CD8-positive, alpha-beta memory T cell (primary cell): ENCODE measurements around the gene ITCH. TPM values are rescaled to one million over a fixed set of nuclear protein-coding genes. Genes with fewer than 3 reads are reported as not detected.
"Not testable (repeated sequence)": the region's sequence is repeated elsewhere in the genome, so short reads cannot be mapped to it uniquely, and the experiment has no call there.

Experiments used
- CTCF ChIA-PET: fragments of 350-600 bp; sonication (Branson Sonifier 250); formaldehyde crosslinking; loops from one replicate; lab custom pipeline; 2021; ENCODE audit warnings: antibody characterized with exemption; lab: Charles Lee
- POLR2A ChIA-PET: fragments of 350-600 bp; sonication (Branson Sonifier 250); formaldehyde crosslinking; loops from one replicate; lab custom pipeline; 2021; ENCODE audit warnings: antibody characterized with exemption; lab: Charles Lee
- DNase-seq, 5 donors: peaks; one replicate each; pipeline versions ENCODE4 v3.0.0 to v3.0.0-alpha.2; 2020 to 2022; ENCODE audit warnings: mixed read lengths in 1 of 5
- H3K27ac ChIP-seq: one replicate; pipeline ENCODE4 v1.7.0; 2013; ENCODE audit warnings: low read depth, mild to moderate bottlenecking, low read length, moderate library complexity
- H3K27me3 ChIP-seq: 2 replicates; pipeline ENCODE4 v1.7.0; 2013; ENCODE audit warnings: low read length, mild to moderate bottlenecking; ENCODE audit not compliant: insufficient read depth, poor library complexity, severe bottlenecking
- H3K36me3 ChIP-seq: 2 replicates; pipeline ENCODE4 v1.7.0; 2013; ENCODE audit warnings: mild to moderate bottlenecking, low read length, moderate library complexity; ENCODE audit not compliant: insufficient read depth
- H3K4me1 ChIP-seq: 2 replicates; pipeline ENCODE4 v1.7.0; 2013; ENCODE audit warnings: mild to moderate bottlenecking, low read length, moderate library complexity; ENCODE audit not compliant: insufficient read depth
- H3K4me3 ChIP-seq: 2 replicates; pipeline ENCODE4 v1.7.0; 2013; ENCODE audit warnings: mild to moderate bottlenecking, low read length
- H3K9me3 ChIP-seq: 2 replicates; pipeline ENCODE4 v1.7.0; 2013; ENCODE audit warnings: mild to moderate bottlenecking, low read length
- H3K27ac Mint-ChIP-seq, 8 donors: one replicate each; pipeline ENCODE4 v1.8.0; 2020 to 2021; ENCODE audit warnings: mixed read lengths in 8 of 8, mild to moderate bottlenecking in 6 of 8, inconsistent platforms in 3 of 8, moderate library complexity in 3 of 8
- H3K27me3 Mint-ChIP-seq, 2 donors: one replicate each; pipeline ENCODE4 v1.8.0; 2020 to 2021; ENCODE audit warnings: mixed read lengths in 2 of 2, mild to moderate bottlenecking in 1 of 2, moderate library complexity in 1 of 2
- H3K36me3 Mint-ChIP-seq, 3 donors: one replicate each; pipeline ENCODE4 v1.8.0; 2020 to 2021; ENCODE audit warnings: mixed read lengths in 3 of 3, inconsistent platforms in 1 of 3, mild to moderate bottlenecking in 1 of 3
- H3K4me1 Mint-ChIP-seq, 3 donors: one replicate each; pipeline ENCODE4 v1.8.0; 2020 to 2021; ENCODE audit warnings: mixed read lengths in 3 of 3, inconsistent platforms in 1 of 3, mild to moderate bottlenecking in 1 of 3
- H3K4me3 Mint-ChIP-seq, 7 donors: one replicate each; pipeline ENCODE4 v1.8.0; 2020 to 2021; ENCODE audit warnings: mixed read lengths in 7 of 7, mild to moderate bottlenecking in 6 of 7, moderate library complexity in 4 of 7, inconsistent platforms in 2 of 7
- H3K9me3 Mint-ChIP-seq, 5 donors: one replicate each; pipeline ENCODE4 v1.8.0; 2020 to 2022; ENCODE audit warnings: mixed read lengths in 5 of 5, mild to moderate bottlenecking in 3 of 5, moderate library complexity in 2 of 5, inconsistent platforms in 1 of 5
- polyA plus RNA-seq: library from polyadenylated mRNA; unstranded; fragments of 300-500 nt; fragmentation: Illumina TruSeq; gene quantifications from one replicate; pipeline ENCODE4 v1.2.3, GENCODE V29; 2021
- total RNA-seq, 2 experiments: library from RNA; stranded (reverse); gene quantifications; one replicate each; pipeline ENCODE4 v1.2.3, GENCODE V29; 2021

Gene ITCH
- total and polyA plus RNA-seq, 3 experiments from 2014 or later = 38.0 to 51.7 (median 45.6) TPM

GRCh38 chr20:34405942-34406341, 42.9 kb downstream of the ITCH start:
- H3K4me3 ChIP-seq, H3K27me3 Mint-ChIP-seq, H3K36me3 ChIP-seq, H3K27ac ChIP-seq, H3K9me3 ChIP-seq, POLR2A ChIA-PET, H3K27me3 ChIP-seq, H3K9me3 Mint-ChIP-seq, DNase-seq: not testable (repeated sequence)
- Mint-ChIP-seq H3K27ac (peak overlapping the region in 5 of 8 donors; percentile 40 to 87 (median 59)), H3K36me3 (peaks cover 0 to 55% (median 9%) of the 10 kb centered on the region in 3 donors), H3K4me3 (peak overlapping the region in 4 of 7 donors; percentile 23 to 46 (median 30)), H3K4me1 (peaks cover 54 to 72% (median 69%) of the 10 kb centered on the region in 3 donors)
- H3K4me1 ChIP-seq = peaks cover 20% of the 10 kb centered on the region
- CTCF ChIA-PET = interaction anchor here (3.6 kb wide), 1 partner anchor 94 kb away, joined by 14 read pairs; no protein-coding TSS in a partner anchor

- POLR2A ChIA-PET = interaction anchor here (0.7 kb wide), 1 partner anchor 1445 kb away, joined by 5 read pairs; no protein-coding TSS in a partner anchor
- no peaks in the 10 kb centered on the region for H3K9me3 Mint-ChIP-seq
Observed at GRCh38 chr20:34407962-34408474, 44.9 kb downstream of the ITCH start.

GRCh38 chr20:34410336-34410735, 47.3 kb downstream of the ITCH start:
- Histone ChIP-seq H3K9me3 (no peaks in the 10 kb centered on the region), H3K27ac (no peak overlapping the region), H3K4me1 (peaks cover 11% of the 10 kb centered on the region), H3K36me3 (peaks cover 26% of the 10 kb centered on the region), H3K27me3 (no peaks in the 10 kb centered on the region), H3K4me3 (no peak overlapping the region)
- H3K9me3 Mint-ChIP-seq = no peaks in the 10 kb centered on the region
- no peak for DNase-seq
- H3K27me3 Mint-ChIP-seq = no peaks in the 10 kb centered on the region
- peaks cover 5 to 65% (median 13%) of the 10 kb centered on the region in 3 donors for H3K36me3 Mint-ChIP-seq
- H3K4me3 Mint-ChIP-seq = no peak overlapping the region
- H3K4me1 Mint-ChIP-seq = peaks cover 29 to 53% (median 35%) of the 10 kb centered on the region in 3 donors
- CTCF ChIA-PET = no interaction called here
- POLR2A ChIA-PET = no interaction called here
- no peak overlapping the region for H3K27ac Mint-ChIP-seq

More at GRCh38 chr20:34407962-34408474, 44.9 kb downstream of the ITCH start:
- CTCF ChIA-PET = interaction anchor here (3.6 kb wide), 1 partner anchor 96 kb away, joined by 14 read pairs; no protein-coding TSS in a partner anchor
- Histone ChIP-seq H3K27ac (no peak overlapping the region), H3K27me3 (no peaks in the 10 kb centered on the region), H3K36me3 (peaks cover 14% of the 10 kb centered on the region), H3K4me1 (peaks cover 20% of the 10 kb centered on the region), H3K4me3 (no peak overlapping the region), H3K9me3 (no peaks in the 10 kb centered on the region)
- Mint-ChIP-seq H3K4me3 (no peak overlapping the region), H3K27me3 (no peaks in the 10 kb centered on the region), H3K36me3 (peaks cover 0 to 55% (median 7%) of the 10 kb centered on the region in 3 donors), H3K4me1 (peaks cover 42 to 67% (median 50%) of the 10 kb centered on the region in 3 donors), H3K27ac (peak overlapping the region in 4 of 8 donors; percentile 32 to 84 (median 76))
- no peak for DNase-seq

- no peak overlapping the region for H3K4me3 ChIP-seq
- Mint-ChIP-seq H3K27ac (peak overlapping the region in 1 of 8 donors; percentile 35), H3K27me3 (no peaks in the 10 kb centered on the region), H3K4me1 (peaks cover 24 to 45% (median 29%) of the 10 kb centered on the region in 3 donors), H3K9me3 (no peaks in the 10 kb centered on the region), H3K36me3 (peaks cover 5 to 71% (median 12%) of the 10 kb centered on the region in 3 donors), H3K4me3 (no peak overlapping the region)
- ChIA-PET CTCF (no interaction called here), POLR2A (no interaction called here)
- H3K36me3 ChIP-seq = peaks cover 27% of the 10 kb centered on the region
- no peaks in the 10 kb centered on the region for H3K9me3 ChIP-seq
- H3K4me1 ChIP-seq = no peaks in the 10 kb centered on the region
- H3K27me3 ChIP-seq = no peaks in the 10 kb centered on the region
- H3K27ac ChIP-seq = no peak overlapping the region
- no peak for DNase-seq
Observed at GRCh38 chr20:34412453-34412852, 49.4 kb downstream of the ITCH start.

GRCh38 chr20:34414525-34414924, 51.5 kb downstream of the ITCH start:
- Mint-ChIP-seq H3K4me1 (peaks cover 14 to 28% (median 15%) of the 10 kb centered on the region in 3 donors), H3K27ac (peak overlapping the region in 2 of 8 donors; percentile 51 to 67), H3K36me3 (peaks cover 5 to 68% (median 6%) of the 10 kb centered on the region in 3 donors)
- H3K27me3 Mint-ChIP-seq, H3K4me1 ChIP-seq, H3K27me3 ChIP-seq, DNase-seq, H3K9me3 ChIP-seq, CTCF ChIA-PET, H3K9me3 Mint-ChIP-seq, H3K4me3 ChIP-seq, H3K4me3 Mint-ChIP-seq, H3K27ac ChIP-seq: not testable (repeated sequence)
- POLR2A ChIA-PET = interaction anchor here (0.7 kb wide), 1 partner anchor 580 kb away, joined by 9 read pairs; no protein-coding TSS in a partner anchor
- peaks cover 23% of the 10 kb centered on the region for H3K36me3 ChIP-seq

- ChIA-PET CTCF (interaction anchor here (2.1 kb wide), 1 partner anchor 102 kb away, joined by 6 read pairs; no protein-coding TSS in a partner anchor), POLR2A (interaction anchor here (0.7 kb wide), 1 partner anchor 580 kb away, joined by 9 read pairs; no protein-coding TSS in a partner anchor)
- Mint-ChIP-seq H3K36me3 (peaks cover 5 to 71% (median 6%) of the 10 kb centered on the region in 3 donors), H3K9me3 (no peaks in the 10 kb centered on the region), H3K4me3 (no peak overlapping the region), H3K4me1 (peaks cover 14 to 29% (median 15%) of the 10 kb centered on the region in 3 donors), H3K27ac (peak overlapping the region in 5 of 8 donors; percentile 0 to 67 (median 51)), H3K27me3 (no peaks in the 10 kb centered on the region)
- H3K27me3 ChIP-seq = no peaks in the 10 kb centered on the region
- H3K36me3 ChIP-seq = peaks cover 28% of the 10 kb centered on the region
- H3K9me3 ChIP-seq = no peaks in the 10 kb centered on the region
- H3K4me3 ChIP-seq = no peak overlapping the region
- no peak overlapping the region for H3K27ac ChIP-seq
- no peaks in the 10 kb centered on the region for H3K4me1 ChIP-seq
- no peak for DNase-seq
Observed at GRCh38 chr20:34415079-34415478, 52.0 kb downstream of the ITCH start.

GRCh38 chr20:34420146-34420545, 57.1 kb downstream of the ITCH start:
- no peaks in the 10 kb centered on the region for H3K4me1 ChIP-seq
- H3K27ac ChIP-seq = no peak overlapping the region
- CTCF ChIA-PET = interaction anchor here (1.7 kb wide), 1 partner anchor 8 kb away, joined by 4 read pairs; no protein-coding TSS in a partner anchor
- Mint-ChIP-seq H3K4me3 (no peak overlapping the region), H3K27ac (peak overlapping the region in 3 of 8 donors; percentile 6 to 27 (median 9)), H3K27me3 (no peaks in the 10 kb centered on the region), H3K36me3 (peaks cover 4 to 76% (median 8%) of the 10 kb centered on the region in 3 donors), H3K9me3 (no peaks in the 10 kb centered on the region), H3K4me1 (peaks cover 21 to 31% (median 22%) of the 10 kb centered on the region in 3 donors)
- H3K27me3 ChIP-seq = no peaks in the 10 kb centered on the region
- no peak for DNase-seq
- POLR2A ChIA-PET = interaction anchor here (0.6 kb wide), 1 partner anchor 1642 kb away, joined by 4 read pairs; no protein-coding TSS in a partner anchor
- no peaks in the 10 kb centered on the region for H3K9me3 ChIP-seq
- H3K4me3 ChIP-seq = no peak overlapping the region
- H3K36me3 ChIP-seq = peaks cover 24% of the 10 kb centered on the region

GRCh38 chr20:34420975-34421374, 57.9 kb downstream of the ITCH start:
- H3K27ac Mint-ChIP-seq = peak overlapping the region in 4 of 8 donors; percentile 8 to 69 (median 16)
- H3K36me3 Mint-ChIP-seq = peaks cover 10 to 79% (median 15%) of the 10 kb centered on the region in 3 donors
- H3K9me3 Mint-ChIP-seq = no peaks in the 10 kb centered on the region
- no peaks in the 10 kb centered on the region for H3K4me1 ChIP-seq
- ChIA-PET POLR2A (no interaction called here), CTCF (no interaction called here)
- H3K4me3 Mint-ChIP-seq = no peak overlapping the region
- no peak overlapping the region for H3K27ac ChIP-seq
- no peaks in the 10 kb centered on the region for H3K27me3 ChIP-seq
- no peaks in the 10 kb centered on the region for H3K27me3 Mint-ChIP-seq
- H3K9me3 ChIP-seq = no peaks in the 10 kb centered on the region
- DNase-seq = no peak
- H3K36me3 ChIP-seq = peaks cover 28% of the 10 kb centered on the region
- H3K4me1 Mint-ChIP-seq = peaks cover 18 to 28% (median 20%) of the 10 kb centered on the region in 3 donors
- H3K4me3 ChIP-seq = no peak overlapping the region
